ENCODE data around the gene MRGPRX4. TPM values are rescaled to one million over a fixed set of nuclear protein-coding genes. Genes with fewer than 3 reads are reported as not detected.
"Not testable (repeated sequence)": the region's sequence is repeated elsewhere in the genome, so short reads cannot be mapped to it uniquely, and the experiment has no call there.

Gene MRGPRX4
- total and polyA plus RNA-seq, 5 donors: not detected

DNA sequence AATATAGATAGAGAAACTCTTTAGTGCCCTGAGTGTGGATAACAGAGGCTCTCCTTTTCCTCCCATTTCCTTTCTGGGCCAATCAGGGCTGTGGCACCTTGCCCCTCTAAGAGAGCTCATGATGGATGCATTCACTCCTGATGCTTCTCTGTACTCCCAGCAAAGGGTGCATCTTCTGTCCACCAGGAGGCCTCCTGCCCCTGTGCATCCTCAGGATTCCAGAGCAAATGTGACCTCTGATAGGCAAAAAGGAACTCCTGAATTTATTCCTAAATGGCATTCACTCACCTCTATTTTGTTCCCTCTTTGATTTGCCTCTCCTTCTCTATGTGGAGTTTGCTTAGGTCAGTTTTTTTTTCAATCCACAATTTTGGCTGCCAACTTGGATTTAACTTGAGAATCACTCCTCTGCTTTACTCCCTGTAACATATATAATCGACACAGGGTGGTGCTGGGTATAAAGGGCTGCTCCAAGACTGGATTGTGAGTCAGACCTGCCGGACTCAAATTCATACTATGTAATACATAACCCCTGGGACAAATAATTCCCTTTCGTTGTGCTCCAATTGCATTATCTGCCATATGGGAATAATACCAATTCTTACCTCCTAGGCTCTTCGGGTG, 1.1 kb upstream of the MRGPRX4 start:
- intact Hi-C loops (cut with DNase I): no loop called here
- Histone ChIP-seq H3K4me3 (ENCODE audit: low read length) (no peak overlapping the region), H3K4me1 (ENCODE audit: control insufficient read depth, insufficient read depth, low read length) (no peaks in the 10 kb centered on the region), H3K27me3 (ENCODE audit: control insufficient read depth, insufficient read depth) (no peaks in the 10 kb centered on the region), H3K9me3 (ENCODE audit: control insufficient read depth, low read length) (no peaks in the 10 kb centered on the region), H3K27ac (ENCODE audit: low read length) (no peak overlapping the region)
- WGBS: 62% methylated on average over 4 of the region's 4 CpGs
- ATAC-seq: no peak
- DNase-seq: no peak

DNA sequence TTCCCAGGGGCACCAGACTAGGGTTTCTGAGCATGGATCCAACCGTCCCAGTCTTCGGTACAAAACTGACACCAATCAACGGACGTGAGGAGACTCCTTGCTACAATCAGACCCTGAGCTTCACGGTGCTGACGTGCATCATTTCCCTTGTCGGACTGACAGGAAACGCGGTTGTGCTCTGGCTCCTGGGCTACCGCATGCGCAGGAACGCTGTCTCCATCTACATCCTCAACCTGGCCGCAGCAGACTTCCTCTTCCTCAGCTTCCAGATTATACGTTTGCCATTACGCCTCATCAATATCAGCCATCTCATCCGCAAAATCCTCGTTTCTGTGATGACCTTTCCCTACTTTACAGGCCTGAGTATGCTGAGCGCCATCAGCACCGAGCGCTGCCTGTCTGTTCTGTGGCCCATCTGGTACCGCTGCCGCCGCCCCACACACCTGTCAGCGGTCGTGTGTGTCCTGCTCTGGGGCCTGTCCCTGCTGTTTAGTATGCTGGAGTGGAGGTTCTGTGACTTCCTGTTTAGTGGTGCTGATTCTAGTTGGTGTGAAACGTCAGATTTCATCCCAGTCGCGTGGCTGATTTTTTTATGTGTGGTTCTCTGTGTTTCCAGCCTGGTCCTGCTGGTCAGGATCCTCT, 709 bp downstream of the MRGPRX4 start:
- WGBS: 86% methylated on average over 28 of the region's 28 CpGs
- ATAC-seq (no peak), DNase-seq (no peak)
- Histone ChIP-seq H3K27ac (ENCODE audit: low read length) (no peak overlapping the region), H3K27me3 (ENCODE audit: control insufficient read depth, insufficient read depth) (no peaks in the 10 kb centered on the region), H3K4me3 (ENCODE audit: low read length) (no peak overlapping the region), H3K4me1 (ENCODE audit: control insufficient read depth, insufficient read depth, low read length) (no peaks in the 10 kb centered on the region), H3K9me3 (ENCODE audit: control insufficient read depth, low read length) (no peaks in the 10 kb centered on the region)
- intact Hi-C loops (cut with DNase I): no loop called here

DNA sequence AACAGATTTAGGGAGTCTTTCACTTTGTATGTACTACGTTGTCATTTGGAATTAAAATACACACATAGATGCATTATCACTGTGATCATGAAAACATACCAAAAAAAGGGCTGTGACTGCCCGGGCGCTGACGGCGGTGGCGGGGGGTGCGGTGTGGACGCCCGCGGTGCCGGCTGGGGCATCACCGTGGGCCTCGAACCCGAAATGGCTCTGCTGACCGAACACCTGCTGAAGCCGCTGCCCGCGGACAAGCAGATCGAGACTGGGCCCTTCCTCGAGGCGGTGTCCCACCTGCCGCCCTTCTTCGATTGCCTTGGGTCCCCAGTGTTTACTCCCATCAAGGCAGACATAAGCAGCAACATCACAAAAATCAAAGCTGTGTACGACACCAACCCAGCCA, 16.2 kb downstream of the MRGPRX4 start:
- ATAC-seq (no peak), DNase-seq (no peak)
- no peaks in the 10 kb centered on the region for H3K9me3 ChIP-seq (ENCODE audit: control insufficient read depth, low read length)
- no peak overlapping the region for H3K4me3 ChIP-seq (ENCODE audit: low read length)
- no peaks in the 10 kb centered on the region for H3K27me3 ChIP-seq (ENCODE audit: control insufficient read depth, insufficient read depth)
- 94% methylated on average over 24 of the region's 24 CpGs for WGBS
- no peak overlapping the region for H3K27ac ChIP-seq (ENCODE audit: low read length)
- intact Hi-C loops (cut with DNase I): no loop called here
- no peaks in the 10 kb centered on the region for H3K4me1 ChIP-seq (ENCODE audit: control insufficient read depth, insufficient read depth, low read length)

DNA sequence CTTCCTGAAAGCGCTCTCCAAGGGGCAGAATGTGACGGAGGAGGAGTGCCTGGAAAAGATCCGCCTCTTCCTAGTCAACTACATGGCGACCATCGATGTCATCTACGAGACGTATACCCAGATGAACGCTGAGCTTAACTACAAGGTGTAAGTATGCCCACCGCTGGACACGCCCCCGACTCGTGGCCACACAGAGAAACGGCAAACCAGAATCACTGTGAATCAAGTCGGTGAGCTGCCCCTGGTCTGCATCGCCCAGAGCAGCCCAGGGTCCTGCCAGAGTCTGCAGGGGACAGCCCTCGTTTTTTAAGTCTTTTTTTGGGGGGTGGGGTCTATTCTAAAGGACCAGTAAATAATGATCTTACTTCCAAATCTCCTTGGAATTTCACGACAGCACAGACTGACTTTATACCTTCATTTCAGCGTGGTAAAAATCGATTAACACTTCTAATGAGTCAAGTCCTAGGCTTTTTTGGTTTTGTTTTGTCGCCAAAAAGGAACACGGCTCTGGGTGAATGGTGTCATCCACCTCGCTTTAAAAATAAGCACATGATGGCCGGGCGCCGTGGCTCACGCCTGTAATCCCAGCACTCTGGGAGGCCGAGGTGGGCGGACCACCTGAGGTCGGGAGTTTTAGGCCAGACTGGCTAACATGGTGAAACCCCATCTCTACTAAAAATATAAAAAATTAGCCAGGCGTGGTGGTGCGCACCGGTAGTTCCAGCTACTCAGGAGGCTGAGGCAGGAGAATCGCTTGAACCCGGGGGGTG, 17.0 kb downstream of the MRGPRX4 start:
- H3K4me1 ChIP-seq (ENCODE audit: control insufficient read depth, insufficient read depth, low read length); H3K4me3 ChIP-seq (ENCODE audit: low read length); DNase-seq; H3K27ac ChIP-seq (ENCODE audit: low read length); intact Hi-C loops (cut with DNase I); H3K9me3 ChIP-seq (ENCODE audit: control insufficient read depth, low read length); H3K27me3 ChIP-seq (ENCODE audit: control insufficient read depth, insufficient read depth); ATAC-seq: not testable (repeated sequence)
- WGBS: 91% methylated on average over 34 of the region's 34 CpGs

DNA sequence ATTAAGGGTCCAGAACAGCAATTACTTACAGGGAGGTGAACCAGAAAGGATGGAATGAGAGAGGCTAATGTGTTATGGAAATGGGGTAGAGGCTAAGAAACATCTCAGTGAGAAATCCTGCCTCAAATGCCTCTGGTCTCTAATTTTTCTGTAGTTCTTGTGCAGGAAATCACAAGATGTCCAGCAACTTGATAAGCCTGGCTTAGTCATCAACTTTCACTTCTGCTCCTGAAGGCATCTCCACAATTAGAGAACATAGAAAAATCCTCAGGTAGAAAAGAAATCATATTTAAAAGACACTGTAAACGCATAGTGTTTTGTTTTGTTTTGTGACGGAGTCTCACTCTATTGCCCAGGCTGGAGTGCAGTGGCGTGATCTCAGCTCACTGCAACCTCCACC, 18.7 kb downstream of the MRGPRX4 start:
- no peak overlapping the region for H3K27ac ChIP-seq (ENCODE audit: low read length)
- ATAC-seq (no peak), DNase-seq (no peak)
- no peaks in the 10 kb centered on the region for H3K4me1 ChIP-seq (ENCODE audit: control insufficient read depth, insufficient read depth, low read length)
- WGBS: 93% methylated on average over 3 of the region's 3 CpGs
- no peaks in the 10 kb centered on the region for H3K9me3 ChIP-seq (ENCODE audit: control insufficient read depth, low read length)
- no peak overlapping the region for H3K4me3 ChIP-seq (ENCODE audit: low read length)
- no peaks in the 10 kb centered on the region for H3K27me3 ChIP-seq (ENCODE audit: control insufficient read depth, insufficient read depth)
- intact Hi-C loops (cut with DNase I): no loop called here

DNA sequence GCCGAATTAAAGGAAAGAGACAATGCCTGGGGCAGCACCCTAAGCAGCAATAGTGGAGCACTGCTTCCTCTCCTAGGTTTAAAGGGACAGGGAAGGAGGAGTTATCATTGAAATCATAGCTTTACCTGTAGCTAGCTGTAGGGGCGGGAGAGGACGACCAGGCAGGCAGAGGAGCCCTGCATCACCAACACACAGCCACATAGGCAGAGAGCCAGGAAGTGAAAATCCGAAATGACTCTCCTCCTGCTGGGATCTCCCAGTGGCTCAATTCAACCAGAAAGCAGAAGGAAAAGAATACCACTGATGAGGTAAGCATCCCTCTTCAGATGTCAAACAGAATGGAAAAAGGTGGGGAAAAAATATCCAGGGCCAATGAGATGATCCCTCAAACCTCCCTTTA, 20.4 kb downstream of the MRGPRX4 start:
- intact Hi-C loops (cut with DNase I): no loop called here
- Histone ChIP-seq H3K9me3 (ENCODE audit: control insufficient read depth, low read length) (no peaks in the 10 kb centered on the region), H3K27me3 (ENCODE audit: control insufficient read depth, insufficient read depth) (no peaks in the 10 kb centered on the region), H3K27ac (ENCODE audit: low read length) (no peak overlapping the region), H3K4me1 (ENCODE audit: control insufficient read depth, insufficient read depth, low read length) (no peaks in the 10 kb centered on the region), H3K4me3 (ENCODE audit: low read length) (no peak overlapping the region)
- WGBS: 21% methylated on average over 4 of the region's 4 CpGs
- DNase-seq (no peak), ATAC-seq (no peak)

DNA sequence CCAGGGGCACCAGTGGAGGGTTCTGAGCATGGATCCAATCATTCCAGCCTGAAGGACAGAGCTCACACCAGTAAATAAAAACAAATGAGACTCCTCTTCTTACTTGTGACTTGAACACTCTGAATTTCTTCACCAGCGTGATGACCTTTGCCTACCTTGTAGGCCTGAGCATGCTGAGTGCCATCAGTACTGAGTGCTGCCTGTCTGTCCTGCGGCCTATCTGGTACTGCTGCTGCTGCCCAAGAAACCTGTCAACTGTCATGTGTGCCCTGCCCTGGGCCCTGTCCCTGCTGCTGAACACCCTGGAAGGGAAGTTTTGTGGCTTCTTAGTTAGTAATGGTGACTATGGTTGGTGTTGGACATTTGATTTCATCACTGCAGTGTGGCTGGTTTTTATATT, 23.9 kb downstream of the MRGPRX4 start:
- Histone ChIP-seq H3K4me3 (ENCODE audit: low read length) (no peak overlapping the region), H3K27me3 (ENCODE audit: control insufficient read depth, insufficient read depth) (no peaks in the 10 kb centered on the region)
- intact Hi-C loops (cut with DNase I): no loop called here

DNA sequence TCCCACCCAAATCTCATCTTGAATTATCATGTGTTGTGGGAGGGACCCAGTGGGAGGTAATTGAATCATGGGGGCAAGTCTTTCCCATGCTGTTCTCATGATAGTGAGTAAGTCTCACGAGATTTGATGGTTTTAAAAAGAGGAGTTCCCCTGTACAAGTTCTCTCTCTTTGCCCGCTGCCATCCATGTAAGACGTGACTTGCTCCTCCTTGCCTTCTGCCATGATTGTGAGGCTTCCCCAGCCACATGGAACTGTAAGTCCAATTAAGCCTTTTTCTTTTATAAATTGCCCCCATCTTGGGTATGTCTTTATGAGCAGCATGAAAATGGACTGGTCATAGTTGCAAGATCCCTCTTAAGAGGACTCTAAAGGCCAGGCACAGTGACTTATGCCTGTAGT, 25.1 kb downstream of the MRGPRX4 start:
- H3K9me3 ChIP-seq (ENCODE audit: control insufficient read depth, low read length); H3K27me3 ChIP-seq (ENCODE audit: control insufficient read depth, insufficient read depth); DNase-seq; intact Hi-C loops (cut with DNase I); ATAC-seq; H3K4me1 ChIP-seq (ENCODE audit: control insufficient read depth, insufficient read depth, low read length); H3K4me3 ChIP-seq (ENCODE audit: low read length); H3K27ac ChIP-seq (ENCODE audit: low read length): not testable (repeated sequence)
- WGBS: 59% methylated on average over 3 of the region's 3 CpGs

More for the DNA sequence above, 23.9 kb downstream of the MRGPRX4 start:
- ATAC-seq (no peak), DNase-seq (no peak)
- WGBS: 89% methylated on average over 2 of the region's 2 CpGs
- no peaks in the 10 kb centered on the region for H3K4me1 ChIP-seq (ENCODE audit: control insufficient read depth, insufficient read depth, low read length)
- H3K9me3 ChIP-seq (ENCODE audit: control insufficient read depth, low read length): no peaks in the 10 kb centered on the region
- H3K27ac ChIP-seq (ENCODE audit: low read length): no peak overlapping the region

DNA sequence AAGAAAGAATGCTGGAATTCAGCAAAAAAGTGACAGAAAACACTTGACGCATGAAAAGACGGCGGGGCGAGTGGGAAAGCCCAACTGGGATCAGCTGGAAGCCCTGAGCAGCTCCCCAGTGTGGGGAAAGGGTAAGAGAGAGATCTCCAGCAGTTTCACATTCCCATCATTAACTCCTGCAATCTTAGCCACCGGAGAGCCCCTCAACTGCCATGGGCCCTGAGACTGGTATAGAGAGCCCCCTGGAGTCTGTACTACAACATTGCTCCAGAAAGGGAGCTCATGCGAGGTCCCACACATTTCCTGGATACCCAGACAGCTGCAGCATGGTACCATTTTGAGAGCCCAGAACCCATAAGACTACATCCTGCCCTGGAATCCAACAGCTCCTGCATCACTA, 31.1 kb downstream of the MRGPRX4 start:
- Histone ChIP-seq H3K27me3 (ENCODE audit: control insufficient read depth, insufficient read depth) (no peaks in the 10 kb centered on the region), H3K9me3 (ENCODE audit: control insufficient read depth, low read length) (no peaks in the 10 kb centered on the region), H3K4me1 (ENCODE audit: control insufficient read depth, insufficient read depth, low read length) (no peaks in the 10 kb centered on the region), H3K27ac (ENCODE audit: low read length) (no peak overlapping the region), H3K4me3 (ENCODE audit: low read length) (no peak overlapping the region)
- DNase-seq: no peak
- ATAC-seq: no peak
- WGBS: 8% methylated on average over 6 of the region's 6 CpGs
- intact Hi-C loops (cut with DNase I): no loop called here

DNA sequence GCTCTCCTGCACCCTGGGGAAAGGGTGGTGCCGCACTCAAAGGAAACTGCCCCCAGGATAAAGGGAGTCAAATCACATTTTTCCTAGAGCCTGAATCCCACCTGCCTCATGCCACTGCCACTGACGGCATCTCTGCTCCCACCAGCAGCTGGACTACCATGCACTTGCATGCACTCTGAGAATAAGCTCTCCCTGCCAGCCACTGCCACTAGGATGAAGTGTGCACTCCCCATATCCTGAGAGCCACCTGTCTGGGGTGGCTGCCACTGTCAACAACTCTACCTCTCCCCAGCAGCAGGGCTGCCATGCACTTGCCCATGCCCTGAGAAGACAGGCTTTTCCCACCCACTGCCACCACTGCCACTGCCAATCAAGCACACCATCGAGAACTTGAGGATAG, 31.6 kb downstream of the MRGPRX4 start:
- intact Hi-C loops (cut with DNase I): no loop called here
- Histone ChIP-seq H3K9me3 (ENCODE audit: control insufficient read depth, low read length) (no peaks in the 10 kb centered on the region), H3K27ac (ENCODE audit: low read length) (no peak overlapping the region), H3K4me1 (ENCODE audit: control insufficient read depth, insufficient read depth, low read length) (no peaks in the 10 kb centered on the region), H3K27me3 (ENCODE audit: control insufficient read depth, insufficient read depth) (no peaks in the 10 kb centered on the region), H3K4me3 (ENCODE audit: low read length) (no peak overlapping the region)
- ATAC-seq (no peak), DNase-seq (no peak)
- 85% methylated on average over 3 of the region's 3 CpGs for WGBS

DNA sequence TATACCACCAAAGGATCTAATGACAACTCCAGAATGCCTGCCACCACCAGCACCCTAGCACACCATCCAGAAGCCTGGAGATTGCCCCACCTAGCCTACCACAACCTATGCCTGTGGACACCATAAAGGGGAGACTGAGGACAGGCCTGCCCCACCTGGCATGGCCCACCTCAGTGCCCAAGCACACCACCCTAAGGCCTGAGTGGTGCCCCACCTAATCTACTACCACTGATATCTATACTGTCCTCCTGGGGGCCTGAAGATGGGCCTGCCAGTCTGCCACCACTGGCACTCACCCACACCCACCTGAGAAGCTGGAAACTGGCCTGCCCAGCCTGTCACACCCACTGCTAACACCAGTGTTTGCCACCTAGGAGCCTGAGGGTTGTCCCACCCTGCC, 32.1 kb downstream of the MRGPRX4 start:
- intact Hi-C loops (cut with DNase I): no loop called here
- Histone ChIP-seq H3K27me3 (ENCODE audit: control insufficient read depth, insufficient read depth) (no peaks in the 10 kb centered on the region), H3K4me3 (ENCODE audit: low read length) (no peak overlapping the region), H3K4me1 (ENCODE audit: control insufficient read depth, insufficient read depth, low read length) (no peaks in the 10 kb centered on the region), H3K9me3 (ENCODE audit: control insufficient read depth, low read length) (no peaks in the 10 kb centered on the region), H3K27ac (ENCODE audit: low read length) (no peak overlapping the region)
- no peak for DNase-seq
- ATAC-seq: peak in 1 of 2 donors; percentile 22
